ENCODE results near the gene DTX1. TPM values are rescaled to one million over a fixed set of nuclear protein-coding genes. Genes with fewer than 3 reads are reported as not detected.
A peak's percentile ranks its signal among the peaks of the same experiment; 100 is the strongest.
"Not testable (repeated sequence)": the region's sequence is repeated elsewhere in the genome, so short reads cannot be mapped to it uniquely, and the experiment has no call there.

DTX1 gene
- total and polyA plus RNA-seq, 2 of the 13 experiments (the other 11 are each of a cell fraction or from before 2014, with no cell fraction given), result not detected

GRCh38 chr12:113140706-113141105, 84.2 kb downstream of the DTX1 start:
- no peak for FAIRE-seq
- WGBS (ENCODE audit: low lambda C conversion rate), result 18% methylated on average over 7 of the region's 7 CpGs
- H3K36me3 ChIP-seq (replicated peaks in 1 of 2; ENCODE audit: control insufficient read depth in 1 of 2, insufficient read depth in 2 of 2, low read length in 2 of 2), result no peaks in the 10 kb centered on the region

GRCh38 chr12:113141716-113142115, 85.2 kb downstream of the DTX1 start:
- H3K79me2 ChIP-seq (ENCODE audit: insufficient read depth, low read length); POLR2A ChIA-PET; in situ Hi-C loops (cut with HindIII; ENCODE audit: extremely low pct_ligation_motif_present, low pct_unique_long_range_greater_than_20kb); ATAC-seq; DNase-seq (ENCODE audit: low spot score); H3K27ac ChIP-seq (ENCODE audit: extremely low read length, insufficient read depth, low read length); H3K4me3 ChIP-seq (replicated peaks in 1 of 3; ENCODE audit: insufficient read depth in 1 of 3, low read depth in 2 of 3, low read length in 3 of 3); FAIRE-seq; intact Hi-C loops (cut with micrococcal nuclease; ENCODE audit: unreplicated experiment); CTCF ChIA-PET (ENCODE audit: low intra/inter-chr PET ratio, low total read pairs); H2AFZ ChIP-seq (ENCODE audit: low read length); H3K9me3 ChIP-seq (ENCODE audit: low read length); H3K9ac ChIP-seq (ENCODE audit: insufficient read depth, low read depth, low read length); BruUV-seq (replicated peaks); H4K20me1 ChIP-seq (ENCODE audit: insufficient read depth, low read length); H3K4me2 ChIP-seq (ENCODE audit: low read depth, low read length); H3K36me3 ChIP-seq (replicated peaks in 1 of 2; ENCODE audit: control insufficient read depth in 1 of 2, insufficient read depth in 2 of 2, low read length in 2 of 2): not testable (repeated sequence)
- Histone ChIP-seq H3K27me3 (ENCODE audit: control insufficient read depth in 1 of 2, insufficient read depth in 2 of 2, low read length in 2 of 2) (peaks cover 2 to 14% of the 10 kb centered on the region in 2 experiments; a peak in 4 of 5 replicates), H3K4me1 (ENCODE audit: insufficient read depth, low read length) (peaks cover 11% of the 10 kb centered on the region)
- 23% methylated on average over 3 of the region's 3 CpGs for WGBS (ENCODE audit: low lambda C conversion rate)
- peak; percentile 85 for TF ChIP-seq ZNF121 (CRISPR knock-in tag; IDR thresholded peaks at IDR 0.05)

More at GRCh38 chr12:113140706-113141105, 84.2 kb downstream of the DTX1 start:
- CTCF ChIA-PET (ENCODE audit: low intra/inter-chr PET ratio, low total read pairs), result no interaction called here
- peaks cover 11% of the 10 kb centered on the region for H3K4me1 ChIP-seq (ENCODE audit: insufficient read depth, low read length)
- ATAC-seq (0 out of 3 replicates have a peak, but pooled peaks have one; percentile 19), DNase-seq (ENCODE audit: low spot score) (no peak)
- H3K27me3 ChIP-seq (ENCODE audit: control insufficient read depth in 1 of 2, insufficient read depth in 2 of 2, low read length in 2 of 2), result peaks cover 2 to 14% of the 10 kb centered on the region in 2 experiments; a peak in 4 of 5 replicates
- 0 out of 6 replicates have a peak overlapping the region, but pooled peaks of 1 of the 3 experiments have one; percentile 10 for H3K4me3 ChIP-seq (replicated peaks in 1 of 3; ENCODE audit: insufficient read depth in 1 of 3, low read depth in 2 of 3, low read length in 3 of 3)
- peak overlapping the region; percentile 12; the same call in 1 of the 2 replicates for H3K4me2 ChIP-seq (ENCODE audit: low read depth, low read length)
- H4K20me1 ChIP-seq (ENCODE audit: insufficient read depth, low read length), result no peaks in the 10 kb centered on the region
- no peak overlapping the region for H3K9ac ChIP-seq (ENCODE audit: insufficient read depth, low read depth, low read length)
- TF ChIP-seq ZNF205 (CRISPR knock-in tag; IDR thresholded peaks at IDR 0.05) (no peak), ZNF770 (CRISPR knock-in tag; IDR thresholded peaks at IDR 0.05) (0 out of 2 replicates have a peak, but pooled peaks have one; percentile 24)
- intact Hi-C loops (cut with micrococcal nuclease; ENCODE audit: unreplicated experiment) (no loop called here), in situ Hi-C loops (cut with HindIII; ENCODE audit: extremely low pct_ligation_motif_present, low pct_unique_long_range_greater_than_20kb) (no loop called here)
- H2AFZ ChIP-seq (ENCODE audit: low read length), result no peak overlapping the region
- POLR2A ChIA-PET, result interaction anchor here (0.6 kb wide), 1 partner anchor 12 kb away, joined by 3 read pairs; no protein-coding TSS in a partner anchor
- no peaks in the 10 kb centered on the region for H3K9me3 ChIP-seq (ENCODE audit: low read length)
- H3K27ac ChIP-seq (ENCODE audit: extremely low read length, insufficient read depth, low read length), result no peak overlapping the region
- BruUV-seq (replicated peaks), result no TSS peak
- no peaks in the 10 kb centered on the region for H3K79me2 ChIP-seq (ENCODE audit: insufficient read depth, low read length)

All from HepG2 (cell line).